A549 treated with Mapracorat at 1 μM for 4 hours (cell line): ENCODE results near the gene SLC45A2. TPM values are rescaled to one million over a fixed set of nuclear protein-coding genes. Genes with fewer than 3 reads are reported as not detected.

ENCODE experiments used
- total RNA-seq: library from RNA; stranded (reverse); fragments of 200-300 nt; extraction: Qiagen RNA extraction; gene quantifications from 5 replicates; pipeline ENCODE4 v1.2.3, GENCODE V29; 2022

Gene SLC45A2
- 0.17 TPM in 1 of 5 replicates, not detected in the others for total RNA-seq

GRCh38 chr5:33984671-33985124 is at the start of gene SLC45A2:
Gene SLC45A2 (minus strand): TSS chr5:33984693. CDS start chr5:33984583, 110 bp downstream.

GRCh38 chr5:34007621-34008600 is 23.4 kb upstream of the SLC45A2 start, which contains the start of gene AMACR:
Gene AMACR (minus strand): TSS chr5:34008050. CDS start chr5:34008019, 31 bp downstream.

GRCh38 chr5:33936381-33937016 is 48.0 kb downstream of the SLC45A2 start, which contains the start of gene RXFP3:
Gene RXFP3 (plus strand): TSS chr5:33936386. CDS start chr5:33936741, 355 bp downstream.

Other genes with a start within 250 kb of the SLC45A2 start
- 6.2 to 7.9 TPM (median 7.3 TPM) in 5 replicates for gene ADAMTS12, start 92.7 kb downstream of the SLC45A2 start, total RNA-seq
- not detected in 5 replicates for gene RXFP3, start 48.3 kb downstream of the SLC45A2 start, total RNA-seq
- gene AMACR, start 23.4 kb upstream of the SLC45A2 start, total RNA-seq = 15.0 to 17.9 TPM (median 15.8 TPM) in 5 replicates
- 0.17 to 0.26 TPM (median 0.20 TPM) in 4 of 5 replicates, not detected in the other for gene C1QTNF3, start 58.5 kb upstream of the SLC45A2 start, total RNA-seq